ELF-1 (cell line): Measurements from ENCODE around the gene GNG8.
A peak's percentile ranks its signal among the peaks of the same experiment; 100 is the strongest.

Experiments
- DNase-seq: peaks from one replicate; pipeline ENCODE4 v3.0.0-alpha.2; 2016; ENCODE audit warnings: low read depth, low spot score

GNG8 gene

DNA sequence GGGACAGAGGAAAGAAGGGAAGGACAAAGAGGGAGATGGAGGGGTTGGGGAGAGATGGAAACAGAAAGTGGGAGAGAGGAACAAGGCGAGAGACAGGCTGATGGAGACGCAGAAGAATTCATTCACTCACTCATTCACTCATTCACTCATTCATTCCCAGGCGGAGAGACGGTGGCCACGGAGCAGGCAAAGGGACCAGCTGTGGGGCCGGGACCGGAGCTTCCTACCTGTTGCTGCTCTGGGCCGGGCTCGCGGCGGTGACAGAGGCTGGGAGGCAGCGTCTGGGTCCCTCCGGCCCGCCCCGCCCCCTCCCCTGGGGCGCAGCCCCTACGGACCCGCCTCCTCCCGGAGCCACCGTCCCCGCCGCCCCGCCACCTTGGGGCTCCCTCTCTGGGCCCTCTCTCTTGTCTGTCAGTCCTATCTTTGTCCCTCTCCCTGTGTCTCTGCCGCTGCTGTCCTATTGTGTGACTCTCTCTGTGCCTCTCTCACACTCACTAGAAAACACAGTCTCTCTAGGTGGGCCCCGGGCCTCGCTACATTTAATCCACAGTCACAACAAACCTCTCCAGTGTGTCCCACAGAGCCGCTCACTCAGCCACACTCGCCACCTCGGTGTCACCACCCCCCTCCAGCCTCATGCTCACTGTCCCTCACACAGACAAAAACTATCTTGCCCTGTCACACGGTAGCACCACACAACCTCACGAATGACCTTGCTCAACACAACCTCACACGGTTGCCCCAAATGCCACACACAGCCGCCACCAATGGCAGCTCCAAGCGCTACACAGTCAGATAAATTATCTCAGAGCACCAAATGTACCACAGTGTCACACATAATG is at the start of gene GNG8:
GNG8 (minus strand) TSS at position 283 of the 842 bp plus-strand sequence. CDS start 1,520 bp downstream, outside the sequence.
- DNase-seq, result no peak

DNA sequence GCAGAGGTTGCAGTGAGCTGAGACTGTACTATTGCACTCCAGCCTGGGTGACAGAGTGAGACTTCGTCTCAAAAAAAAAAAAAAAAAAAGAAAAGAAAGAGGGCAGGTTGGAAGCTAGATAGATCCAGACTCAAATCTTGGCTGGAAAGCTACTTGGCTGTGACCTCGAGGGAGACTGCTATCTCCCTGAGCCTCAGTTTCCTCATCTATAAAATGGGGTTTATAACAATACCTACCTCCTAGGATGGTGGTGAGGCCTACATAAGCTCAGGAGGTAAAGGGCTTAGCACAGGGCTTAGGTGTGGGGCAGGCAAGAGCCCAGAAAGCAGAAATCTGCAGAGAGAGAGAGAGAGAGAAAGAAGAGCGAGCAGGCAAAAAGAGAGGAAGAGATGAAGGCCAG is 49.2 kb upstream of the GNG8 start:
- DNase-seq, result no peak

DNA sequence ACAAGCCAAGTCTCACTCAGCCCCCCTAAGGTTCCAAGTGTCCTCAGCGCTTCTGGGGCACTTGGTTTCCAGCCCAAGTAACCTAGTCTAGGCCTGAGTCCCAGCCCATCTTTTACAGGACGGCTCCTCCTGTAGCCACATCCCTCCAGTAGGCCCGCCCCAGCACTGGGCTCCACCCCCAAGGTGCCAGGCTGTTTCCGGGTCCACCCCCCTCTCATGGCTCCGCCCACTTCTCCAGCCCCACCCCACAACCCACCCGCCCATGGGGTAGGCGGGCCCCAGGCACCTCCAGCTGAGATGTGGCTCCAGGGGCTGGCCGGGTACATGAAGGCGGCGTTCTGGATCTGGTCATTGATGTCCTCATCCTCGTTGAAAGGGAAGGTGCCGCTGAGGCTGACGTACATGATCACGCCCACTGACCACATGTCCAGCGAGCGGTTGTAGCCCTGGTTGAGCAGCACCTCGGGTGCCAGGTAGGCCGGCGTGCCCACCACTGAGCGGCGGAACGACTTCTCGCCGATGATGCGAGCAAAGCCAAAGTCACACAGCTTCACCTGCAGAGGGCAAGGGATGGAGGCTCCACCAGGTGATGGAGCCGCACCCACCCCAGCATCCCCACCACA is 42.2 kb upstream of the GNG8 start:
- DNase-seq, result peak; percentile 82

DNA sequence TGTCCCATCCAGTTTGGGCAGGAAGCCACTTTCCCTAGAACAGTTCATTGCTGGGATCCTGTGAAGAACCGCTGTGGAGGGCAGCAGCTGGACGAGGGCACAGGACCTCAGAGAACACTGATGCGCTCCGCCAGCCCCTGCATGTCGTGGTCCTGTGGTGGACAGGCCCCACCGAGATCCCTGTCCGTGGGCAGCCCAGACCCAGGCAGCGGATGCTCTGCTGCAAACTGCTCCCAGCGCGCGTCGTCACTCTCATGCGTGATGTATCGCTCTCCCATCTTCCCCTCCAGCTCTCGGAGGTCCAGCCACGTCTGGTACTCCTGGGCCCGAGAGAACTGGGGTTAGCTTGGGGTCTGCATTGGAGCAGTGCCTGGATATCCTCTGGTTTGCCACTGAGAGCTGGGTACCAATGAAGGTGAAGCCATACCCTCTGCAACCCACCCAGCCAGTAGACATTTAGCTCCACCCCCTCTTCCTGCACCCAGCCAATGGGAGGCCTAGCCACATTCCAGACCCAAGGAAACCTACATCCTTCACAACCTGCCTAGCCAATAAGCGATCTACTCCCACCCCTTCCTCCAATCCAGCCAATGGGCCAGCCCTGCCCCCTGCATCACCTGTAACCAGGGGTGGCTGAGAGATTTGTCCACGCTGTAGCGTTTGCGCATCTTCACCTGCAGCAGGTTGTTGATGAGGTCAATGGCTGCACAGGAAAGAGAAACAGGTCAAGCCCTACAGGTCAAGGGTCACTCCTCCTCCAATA is 38.6 kb upstream of the GNG8 start:
- peak; percentile 82 for DNase-seq

DNA sequence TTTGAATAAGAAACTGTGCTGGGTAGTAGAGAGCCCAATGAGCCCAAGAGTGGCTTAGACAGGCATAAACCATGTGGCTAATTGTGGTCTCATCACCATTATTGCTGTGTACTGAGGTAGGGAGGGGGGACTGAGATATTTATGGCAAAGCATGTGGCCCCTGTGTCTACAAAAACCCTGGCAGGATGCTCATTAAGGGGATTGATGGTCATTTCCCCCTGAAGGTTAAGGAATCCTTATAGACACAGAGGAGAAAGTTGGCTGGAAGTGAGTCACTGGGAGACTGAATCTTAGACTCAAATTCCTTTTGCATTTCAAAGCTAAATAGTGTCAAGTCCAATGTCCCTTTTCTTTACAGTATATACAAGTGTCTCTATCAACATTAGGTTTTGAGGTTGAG is 34.8 kb upstream of the GNG8 start:
- DNase-seq, result no peak

DNA sequence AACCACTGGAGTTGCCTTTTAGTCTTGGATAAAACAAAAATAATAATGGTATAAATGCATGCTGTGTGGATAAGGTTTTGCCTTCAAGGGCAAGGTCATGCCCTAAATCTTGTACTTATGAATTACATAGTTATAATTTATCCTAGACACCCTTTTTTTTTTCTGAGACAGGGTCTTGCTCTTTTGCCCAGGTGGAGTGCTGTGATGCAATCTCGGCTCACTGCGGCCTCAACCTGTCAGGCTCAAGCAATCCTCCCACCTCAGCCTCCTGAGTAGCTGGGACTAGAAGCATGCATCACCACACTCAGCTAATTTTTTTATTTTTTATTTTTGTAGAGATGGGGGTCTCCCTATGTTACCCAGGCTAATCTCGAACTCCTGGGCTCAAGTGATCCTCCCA is 32.7 kb upstream of the GNG8 start:
- no peak for DNase-seq

DNA sequence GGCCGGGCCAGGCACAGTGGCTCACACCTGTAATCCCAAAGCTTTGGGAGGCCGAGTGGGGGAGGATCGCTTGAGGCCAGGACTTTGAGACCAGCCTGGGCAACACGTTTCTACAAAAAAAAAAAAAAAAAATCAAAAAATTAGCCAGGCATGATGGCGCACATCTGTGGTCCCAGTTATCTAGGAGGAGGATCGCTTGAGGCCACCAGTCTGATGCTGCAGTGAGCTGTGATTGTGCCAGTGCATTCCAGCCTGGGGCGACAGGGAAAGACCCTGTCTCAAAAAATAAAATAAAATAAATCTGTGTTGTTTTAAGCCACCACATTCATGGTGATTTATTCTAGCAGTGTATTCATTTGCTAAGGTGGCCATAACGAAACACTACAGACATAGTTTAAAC is 29.1 kb upstream of the GNG8 start:
- no peak for DNase-seq

DNA sequence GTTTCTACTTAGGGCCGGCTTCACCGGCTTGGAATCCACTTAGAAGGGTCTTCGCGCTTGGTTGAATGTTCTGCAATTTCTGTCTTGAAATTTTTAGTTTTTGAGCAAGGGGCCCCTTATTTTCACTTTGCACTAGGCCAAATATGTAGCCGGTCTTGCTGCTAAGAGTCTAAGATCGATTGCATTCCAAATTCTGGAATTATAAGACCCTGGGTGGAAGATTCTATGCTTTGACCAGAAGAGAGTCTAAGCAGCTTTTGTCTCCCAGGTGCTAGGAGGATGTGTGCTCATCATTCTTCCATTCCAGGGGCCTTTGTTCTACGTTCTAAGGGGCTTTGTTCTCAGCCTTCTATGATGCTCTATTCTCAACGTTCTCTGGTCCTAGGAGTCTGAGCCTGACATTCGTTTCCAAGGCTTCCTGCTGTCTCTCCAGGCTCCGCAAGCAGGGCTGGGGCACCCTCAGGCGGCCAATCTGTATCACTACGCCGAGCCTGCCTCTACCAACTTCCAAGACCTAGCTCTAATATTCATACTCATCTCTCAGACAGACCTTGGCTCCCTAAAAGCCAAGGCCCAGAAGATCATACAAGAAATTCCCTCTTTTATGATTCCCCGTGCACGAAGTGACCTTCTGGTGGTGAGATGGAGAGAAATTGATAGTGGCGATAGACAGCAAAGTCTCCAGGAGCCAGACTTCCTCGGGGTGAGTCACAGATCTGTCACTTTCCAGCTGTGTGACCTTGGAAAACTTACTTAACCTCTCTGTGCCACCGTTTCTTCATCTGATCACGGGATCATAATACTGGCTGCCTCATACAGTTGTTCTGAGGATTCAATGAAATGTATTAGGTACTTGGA is 26.0 kb upstream of the GNG8 start:
- peak; percentile 91 for DNase-seq

DNA sequence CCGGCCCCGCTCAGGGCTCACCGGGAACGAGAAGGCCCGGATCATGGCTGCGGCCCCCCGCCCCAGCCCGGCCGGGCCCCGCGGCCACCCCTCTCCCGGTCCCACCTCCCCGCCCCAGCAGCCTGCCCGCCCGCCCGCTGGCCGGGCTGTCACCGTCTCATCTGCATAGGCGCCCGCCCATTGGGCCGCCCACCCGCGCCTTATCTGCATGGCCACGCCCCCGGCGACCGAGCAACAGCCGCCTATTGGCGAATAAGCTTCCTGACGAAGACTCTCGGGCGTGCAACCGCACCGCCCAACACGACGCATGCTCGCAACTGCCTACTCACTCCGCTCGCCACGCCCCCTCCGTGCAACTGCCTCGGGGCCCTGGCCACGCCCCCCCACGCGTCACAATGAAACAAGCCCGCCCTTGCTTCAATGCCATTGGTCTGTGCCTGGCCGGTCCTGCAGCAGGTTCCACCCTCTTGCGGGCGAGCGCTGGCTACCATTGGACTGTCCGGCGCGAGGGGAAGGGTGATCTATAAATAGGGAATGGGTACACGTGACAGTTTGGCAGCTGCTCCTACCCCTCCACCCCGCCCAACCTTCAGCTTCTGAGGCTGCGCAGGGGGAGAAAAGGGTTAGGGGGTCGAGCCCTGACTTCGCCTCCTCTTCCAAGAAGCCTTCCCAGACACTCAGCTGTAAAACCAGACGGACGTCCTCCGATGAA is 25.2 kb upstream of the GNG8 start, which contains the start of gene DACT3:
DACT3 (minus strand) TSS at position 163 of the 712 bp plus-strand sequence; CDS start at position 45, 118 bp downstream.
- DNase-seq, result peak; percentile 100

DNA sequence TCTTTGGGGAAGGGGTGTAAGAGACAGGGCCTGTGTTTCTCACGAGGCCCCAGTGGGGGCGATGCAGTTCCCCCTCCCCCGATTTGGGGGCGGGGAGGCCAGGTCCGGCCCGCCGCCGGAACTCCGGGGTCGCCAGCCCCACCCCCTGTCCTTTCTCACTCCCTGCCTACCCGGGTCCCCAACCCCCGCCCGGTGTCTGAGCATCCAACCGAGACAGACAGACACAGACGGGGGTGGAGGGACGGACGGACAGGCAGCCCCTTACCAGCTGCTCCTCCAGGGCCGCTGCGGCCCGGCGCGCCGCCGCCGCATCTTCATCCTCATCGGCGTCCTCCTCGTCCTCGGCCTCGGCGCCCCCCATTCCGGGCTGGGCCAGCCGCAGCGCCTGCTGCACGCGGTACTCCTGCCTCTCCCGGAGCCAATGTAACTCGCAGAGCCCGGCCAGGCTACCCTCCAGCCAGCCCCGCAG is 24.6 kb upstream of the GNG8 start:
- DNase-seq, result peak; percentile 28

DNA sequence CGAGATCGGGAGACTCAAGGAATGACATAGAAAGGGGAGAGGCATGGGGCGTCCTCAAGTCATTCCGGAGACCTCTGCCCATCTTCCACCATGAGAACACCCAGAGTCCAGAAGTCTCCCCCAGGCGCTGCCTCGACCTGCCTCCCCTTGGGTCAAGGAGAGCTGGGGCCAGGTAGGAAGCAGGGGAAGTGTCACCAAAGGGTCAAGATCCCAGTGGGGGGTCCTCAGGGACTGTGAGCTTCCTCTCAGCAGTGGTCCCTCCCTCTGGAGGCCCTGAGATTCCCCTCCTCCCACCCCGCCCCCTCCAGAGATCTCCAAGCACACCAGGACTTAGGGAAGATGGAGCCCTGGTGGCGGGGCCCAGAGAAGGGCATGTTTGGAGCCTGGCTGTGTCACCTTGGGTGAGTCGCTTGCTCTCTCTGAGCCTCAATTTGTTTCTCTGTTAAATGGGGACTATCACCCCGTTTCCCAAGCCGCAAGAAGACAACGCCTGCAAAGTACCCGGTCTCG is 24.1 kb upstream of the GNG8 start:
- peak; percentile 38 for DNase-seq

DNA sequence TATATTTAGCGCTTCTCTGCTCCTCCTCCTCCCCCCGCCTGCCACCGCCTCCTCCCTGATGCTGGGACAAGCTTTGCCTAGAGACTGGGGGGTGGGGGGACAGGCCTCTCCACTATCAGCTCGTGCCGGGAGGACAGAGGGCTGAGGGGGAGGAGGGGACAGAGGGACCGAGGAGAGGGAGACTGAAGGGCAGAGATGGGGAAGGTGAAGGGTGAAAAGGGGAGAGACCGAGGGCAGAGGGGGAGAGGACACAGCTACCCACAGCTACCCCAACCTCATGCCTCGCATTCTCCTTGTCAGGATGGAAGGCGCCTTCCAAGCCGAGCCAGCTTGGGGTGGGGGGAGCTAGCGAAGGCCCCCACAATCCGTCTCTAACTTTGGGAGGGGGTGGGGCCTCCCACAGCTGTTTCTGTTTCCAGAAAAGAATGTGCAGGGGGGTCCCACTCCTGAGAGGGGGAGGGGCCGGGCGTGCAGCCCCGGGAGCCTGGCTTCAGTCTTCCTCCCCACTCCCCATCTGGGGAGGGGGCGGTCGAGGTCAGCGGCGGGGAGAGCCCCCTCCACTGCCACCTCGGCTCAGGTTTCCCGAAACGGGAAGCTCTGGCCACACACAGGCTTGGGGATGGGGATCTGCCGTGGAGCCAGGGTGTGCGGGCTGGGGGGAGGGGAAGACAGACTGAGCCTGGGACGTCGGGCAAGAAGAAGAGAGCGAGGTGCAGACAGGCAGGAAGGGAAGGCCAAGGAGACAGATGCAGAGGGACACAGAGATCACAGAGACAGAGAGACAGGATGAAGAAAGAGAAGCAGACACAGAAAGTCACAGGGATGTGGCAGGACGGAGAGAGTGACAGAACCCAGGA is 23.4 kb upstream of the GNG8 start:
- DNase-seq, result peak; percentile 66

DNA sequence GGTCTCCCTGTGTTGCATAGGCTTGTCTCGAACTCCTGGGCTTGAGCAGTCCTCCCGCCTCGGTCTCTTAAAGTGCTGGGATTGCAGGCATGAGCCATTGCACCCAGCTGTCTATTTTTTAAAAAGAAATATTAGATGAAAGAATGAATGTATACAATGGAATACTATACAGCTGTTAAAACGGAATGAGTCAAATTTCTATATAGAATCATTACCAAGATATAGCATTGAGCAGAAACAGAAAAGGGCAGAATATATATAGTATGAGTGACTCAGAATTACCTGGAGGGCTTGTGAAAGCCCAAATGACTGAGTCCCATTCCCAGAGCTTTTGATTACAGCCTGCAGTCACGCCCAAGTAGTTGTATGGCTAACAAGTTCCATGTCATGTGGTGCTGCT is 20.5 kb upstream of the GNG8 start:
- no peak for DNase-seq

DNA sequence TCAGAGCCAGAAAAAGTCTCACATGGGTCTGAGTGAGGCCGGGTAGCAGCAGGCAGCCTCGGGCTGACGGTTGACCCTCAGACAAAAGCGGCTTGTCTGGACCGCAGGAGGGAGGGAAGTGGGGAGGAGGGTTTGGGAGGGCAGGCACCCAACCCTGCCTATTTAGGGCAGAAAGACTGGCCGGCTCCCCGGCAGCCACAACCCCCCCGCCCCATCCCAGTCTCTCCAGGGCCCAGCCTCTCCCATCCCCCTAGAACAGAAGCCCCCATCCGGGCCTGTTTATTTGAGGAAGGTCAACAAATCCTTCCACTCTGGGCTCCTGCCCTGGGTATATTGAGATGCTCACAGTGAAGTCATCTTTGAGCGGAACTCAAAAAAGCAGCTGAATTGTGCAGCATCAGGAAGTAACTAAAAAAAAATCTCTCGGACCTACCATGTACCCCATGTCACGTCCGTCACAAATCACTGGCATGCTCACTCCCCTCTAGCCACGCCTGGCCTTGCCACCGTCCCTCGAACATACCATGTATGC is 18.7 kb upstream of the GNG8 start:
- no peak for DNase-seq

DNA sequence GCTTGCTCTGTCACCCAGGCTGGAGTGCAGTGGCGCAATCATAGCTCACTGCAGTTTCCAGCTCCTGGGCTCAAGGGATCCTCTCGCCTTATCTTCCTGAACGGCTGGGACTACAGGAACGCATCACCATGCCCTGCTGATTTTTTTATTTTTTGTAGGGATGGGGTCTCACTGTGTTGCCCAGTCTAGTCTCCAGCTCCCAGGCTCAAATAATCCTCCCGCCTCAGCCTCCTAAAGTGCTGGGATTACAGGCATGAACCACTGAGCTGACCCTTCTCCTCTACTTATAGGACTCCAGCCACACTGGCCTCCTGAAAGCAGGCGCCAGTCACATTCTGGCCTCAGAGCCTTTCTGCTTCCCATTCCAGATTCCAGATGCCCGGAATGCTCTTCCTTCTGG is 14.4 kb upstream of the GNG8 start:
- DNase-seq, result no peak

DNA sequence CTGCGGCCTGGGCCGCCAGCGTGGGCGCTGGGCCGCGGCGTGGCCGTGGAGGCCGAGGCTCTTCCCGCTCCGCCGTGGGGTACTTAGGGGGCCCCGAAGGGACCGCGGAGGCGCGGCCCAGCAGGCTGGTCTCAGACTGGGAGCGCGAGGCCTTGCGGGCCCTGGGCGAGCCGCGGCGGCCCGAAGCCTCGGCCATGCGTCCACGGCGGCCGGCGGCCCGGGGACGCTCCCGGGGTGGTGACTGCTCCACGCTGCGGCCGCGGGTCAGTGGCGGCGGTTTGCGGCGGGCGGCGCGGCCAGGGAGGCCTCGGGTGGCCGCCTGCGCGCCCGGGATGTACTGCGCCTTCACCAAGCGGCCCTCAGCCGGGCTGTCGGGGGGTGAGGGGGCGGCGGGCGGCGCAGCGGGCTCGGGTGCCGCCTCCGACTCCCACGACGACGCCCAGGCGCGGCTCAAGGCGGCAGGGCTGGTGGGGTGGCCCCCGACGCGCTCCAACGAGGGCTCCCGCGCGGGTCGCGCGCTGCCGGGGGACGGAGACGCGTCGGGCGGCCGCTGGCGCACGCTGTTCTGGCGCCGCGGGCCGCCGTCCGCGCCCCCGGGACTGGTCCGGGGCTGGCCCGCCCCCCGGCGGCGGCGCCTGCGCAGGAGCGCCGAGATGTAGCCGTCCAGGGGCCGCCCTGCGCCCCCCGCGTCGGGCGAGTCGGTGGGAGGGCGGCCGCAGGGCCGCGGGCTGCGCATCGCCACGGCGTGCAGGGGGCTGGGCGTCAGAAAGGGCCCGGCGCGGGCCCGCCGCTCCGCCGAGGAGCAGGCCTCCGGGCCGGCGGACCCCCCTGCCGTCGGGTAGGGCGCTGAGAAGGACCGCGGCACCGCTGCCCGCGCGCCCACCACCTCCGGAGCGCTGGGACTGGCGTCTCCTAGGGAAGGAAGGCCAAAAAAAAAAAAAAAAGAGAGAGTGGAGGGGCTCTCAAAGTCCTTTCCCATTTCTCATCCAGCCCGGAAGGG is 13.3 kb upstream of the GNG8 start:
- DNase-seq, result no peak

DNA sequence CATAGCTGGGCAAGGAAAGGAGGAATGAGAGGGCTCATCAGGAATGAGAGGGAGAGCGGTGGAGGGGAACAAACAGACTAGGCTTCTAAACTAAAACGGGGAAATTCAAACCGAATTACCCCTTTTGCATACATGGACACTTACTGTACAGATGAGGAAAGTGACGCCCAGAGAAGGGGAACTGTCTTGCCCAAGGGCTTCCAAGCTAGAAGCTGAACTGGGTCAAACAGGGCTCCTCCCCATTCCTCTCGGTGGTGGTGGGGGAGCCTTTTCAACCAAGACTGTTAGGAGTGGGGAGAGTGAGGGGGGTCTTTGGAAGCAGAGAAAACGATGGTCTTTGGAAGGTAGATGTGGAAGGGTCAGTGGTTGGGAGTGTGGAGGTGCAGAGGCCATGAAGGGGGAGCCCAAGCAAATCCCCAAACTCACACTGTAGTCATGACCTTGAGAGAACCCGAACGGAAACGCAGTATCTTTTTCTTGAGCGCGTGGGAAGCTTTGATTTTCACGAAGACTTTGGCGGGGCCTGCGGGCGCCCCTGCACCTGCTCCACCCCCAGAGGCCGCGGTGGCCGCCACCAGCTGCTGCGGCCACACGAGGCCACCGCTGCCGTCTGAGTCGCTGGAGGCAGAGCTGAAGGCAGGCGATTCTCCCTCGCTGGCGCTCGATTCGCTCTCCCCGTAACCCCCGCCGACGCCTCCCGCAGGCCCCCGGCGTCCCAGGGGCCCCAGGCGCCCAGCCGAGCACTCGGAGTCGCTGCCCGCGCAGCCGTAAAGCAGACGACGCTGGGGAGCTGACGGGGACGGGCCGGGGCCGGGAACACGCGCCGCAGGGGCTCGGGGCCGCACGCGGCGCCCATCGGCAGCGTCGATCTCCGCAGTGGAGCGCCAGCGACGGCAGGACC is 12.3 kb upstream of the GNG8 start:
- DNase-seq, result no peak
